Trophoblast cell (in vitro differentiated cells and primary cell): Measurements from ENCODE around the gene EMC1.

Experiments
- DNase-seq, 2 donors: peaks; one replicate each; pipeline ENCODE4 v3.0.0-alpha.2; 2016
- H2AFZ ChIP-seq: 2 replicates; pipeline ENCODE4 v1.6.1; 2013; ENCODE audit warnings: low read length, moderate library complexity, mild to moderate bottlenecking; ENCODE audit not compliant: insufficient read depth, poor library complexity
- H2AK5ac ChIP-seq: 2 replicates; pipeline ENCODE4 v1.6.1; 2013; ENCODE audit warnings: mild to moderate bottlenecking, low read length
- H2BK120ac ChIP-seq: 2 replicates; pipeline ENCODE4 v1.6.1; 2013; ENCODE audit warnings: low read length, mild to moderate bottlenecking, moderate library complexity; ENCODE audit not compliant: insufficient read depth, poor library complexity
- H2BK12ac ChIP-seq: 2 replicates; pipeline ENCODE4 v1.6.1; 2013; ENCODE audit warnings: mild to moderate bottlenecking, low read length, moderate library complexity
- H2BK5ac ChIP-seq: 2 replicates; pipeline ENCODE4 v1.6.1; 2013; ENCODE audit warnings: low read length, low read depth, moderate library complexity, mild to moderate bottlenecking; ENCODE audit not compliant: poor library complexity
- H3K14ac ChIP-seq: 2 replicates; pipeline ENCODE4 v1.6.1; 2013; ENCODE audit warnings: mild to moderate bottlenecking, low read length
- H3K18ac ChIP-seq: 2 replicates; pipeline ENCODE4 v1.6.1; 2013; ENCODE audit warnings: mild to moderate bottlenecking, low read length
- H3K23ac ChIP-seq: 2 replicates; pipeline ENCODE4 v1.6.1; 2013; ENCODE audit warnings: low read length
- H3K27ac ChIP-seq: 2 replicates; pipeline ENCODE4 v1.5.1; 2013; ENCODE audit warnings: low read depth, mild to moderate bottlenecking, inconsistent platforms, low read length, moderate library complexity
- H3K27me3 ChIP-seq: 2 replicates; pipeline ENCODE4 v1.6.1; 2013; ENCODE audit warnings: inconsistent platforms, mild to moderate bottlenecking, low read length, moderate library complexity; ENCODE audit not compliant: insufficient read depth
- H3K36me3 ChIP-seq, 2 experiments: 1 replicate in 1 of 2; 2 replicates in 1 of 2; pipeline ENCODE4 v1.6.1; 2013; ENCODE audit warnings: low read length in 2 of 2, mild to moderate bottlenecking in 2 of 2, moderate library complexity in 1 of 2; ENCODE audit not compliant: insufficient read depth in 2 of 2, control insufficient read depth in 1 of 2
- H3K4ac ChIP-seq: 2 replicates; pipeline ENCODE4 v1.6.1; 2013; ENCODE audit warnings: low read depth, mild to moderate bottlenecking, low read length, moderate library complexity
- H3K4me1 ChIP-seq, 2 experiments: 1 replicate in 1 of 2; 2 replicates in 1 of 2; pipeline ENCODE4 v1.6.1; 2013; ENCODE audit warnings: low read length in 2 of 2, mild to moderate bottlenecking in 2 of 2, moderate library complexity in 1 of 2; ENCODE audit not compliant: insufficient read depth in 2 of 2, control insufficient read depth in 1 of 2
- H3K4me2 ChIP-seq: 2 replicates; pipeline ENCODE4 v1.6.1; 2013; ENCODE audit warnings: inconsistent platforms, mild to moderate bottlenecking, low read length, moderate library complexity
- H3K4me3 ChIP-seq: 2 replicates; pipeline ENCODE4 v1.5.1; 2013; ENCODE audit warnings: mild to moderate bottlenecking, low read depth, low read length, inconsistent platforms
- H3K79me1 ChIP-seq: one replicate; pipeline ENCODE4 v1.6.1; 2013; ENCODE audit warnings: low read length
- H3K79me2 ChIP-seq: 2 replicates; pipeline ENCODE4 v1.6.1; 2013; ENCODE audit warnings: low read length, mild to moderate bottlenecking; ENCODE audit not compliant: control insufficient read depth, insufficient read depth, poor library complexity
- H3K9ac ChIP-seq: 2 replicates; pipeline ENCODE4 v1.6.1; 2013; ENCODE audit warnings: mild to moderate bottlenecking, low read length
- H3K9me3 ChIP-seq: 2 replicates; pipeline ENCODE4 v1.6.1; 2013; ENCODE audit warnings: low read depth, mild to moderate bottlenecking, control low read depth, inconsistent platforms, low read length; ENCODE audit not compliant: insufficient read depth
- H4K12ac ChIP-seq: 2 replicates; pipeline ENCODE4 v1.6.1; 2013; ENCODE audit warnings: low read depth, mild to moderate bottlenecking, low read length, moderate library complexity
- H4K8ac ChIP-seq: 2 replicates; pipeline ENCODE4 v1.6.1; 2013; ENCODE audit warnings: low read depth, mild to moderate bottlenecking, low read length, moderate library complexity
- H4K91ac ChIP-seq: one replicate; pipeline ENCODE4 v1.6.1; 2013; ENCODE audit warnings: low read depth, mild to moderate bottlenecking, low read length, moderate library complexity
- WGBS: extraction: QIAGEN DNeasy Blood & Tissue Kit; methylation state at CpG from one replicate; pipeline ENCODE4 v1.1.7; 2013; ENCODE audit warnings: missing lambda C conversion rate; ENCODE audit not compliant: insufficient read length, insufficient coverage; ENCODE audit errors: extremely low coverage; 5-methylcytosine and 5-hydroxymethylcytosine counted together

EMC1 gene

DNA sequence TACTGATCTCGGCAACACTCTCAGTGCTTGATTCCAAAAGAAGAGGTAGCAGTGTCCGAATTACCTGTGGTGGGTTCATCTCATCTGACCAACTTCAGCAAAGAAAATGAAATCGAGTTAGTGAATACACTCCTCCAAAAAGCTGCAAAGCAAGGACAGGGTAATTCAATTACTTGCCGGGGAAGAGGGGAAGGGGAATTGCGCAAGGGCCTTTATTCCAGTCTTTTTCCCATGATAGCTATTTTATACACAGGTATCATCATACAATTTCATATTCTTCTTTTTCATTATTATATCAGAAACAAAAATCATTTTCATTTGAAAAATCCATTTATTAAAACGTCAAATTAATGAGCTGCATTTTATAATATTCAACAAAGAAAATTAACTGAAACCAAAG is 84.2 kb downstream of the EMC1 start:
- no peak overlapping the region for H3K23ac ChIP-seq
- no peak overlapping the region for H4K8ac ChIP-seq

DNA sequence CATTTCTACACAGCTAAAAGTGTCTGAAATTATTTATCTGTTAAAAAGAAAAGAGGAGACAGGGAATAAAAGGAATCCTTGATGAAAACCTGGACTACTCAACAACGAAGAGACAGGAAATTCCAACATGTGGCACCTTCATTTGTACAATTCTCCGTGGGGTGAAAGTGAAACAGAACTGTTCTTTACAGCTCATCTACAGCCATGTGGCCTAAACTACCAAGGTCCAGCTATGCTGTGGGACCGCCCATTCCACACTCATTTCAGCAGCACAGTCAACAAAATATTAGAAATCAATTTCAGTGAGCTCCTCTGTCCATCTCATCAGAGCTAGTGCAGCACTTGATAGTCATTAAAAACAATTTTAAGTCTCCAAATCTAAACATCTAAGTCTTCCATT is 85.3 kb downstream of the EMC1 start:
- Histone ChIP-seq H3K14ac (no peak overlapping the region), H4K8ac (no peak overlapping the region), H3K18ac (no peak overlapping the region), H4K12ac (no peak overlapping the region), H3K23ac (no peak overlapping the region), H4K91ac (no peak overlapping the region), H3K9ac (no peak overlapping the region), H3K79me1 (peaks cover 9% of the 10 kb centered on the region), H3K4me1 (peaks cover 6 to 19% of the 10 kb centered on the region in 2 experiments), H3K9me3 (no peaks in the 10 kb centered on the region), H3K36me3 (peaks cover 23 to 47% of the 10 kb centered on the region in 2 experiments), H3K27me3 (no peaks in the 10 kb centered on the region), H3K4me3 (no peak overlapping the region), H2BK120ac (no peak overlapping the region), H3K79me2 (no peaks in the 10 kb centered on the region), H2AK5ac (no peak overlapping the region), H3K27ac (no peak overlapping the region), H2AFZ (no peak overlapping the region), H3K4ac (no peak overlapping the region), H2BK12ac (no peak overlapping the region), H3K4me2 (no peak overlapping the region), H2BK5ac (no peak overlapping the region)
- DNase-seq: no peak
- no CpG with 5 or more reads among the region's 3 CpGs for WGBS

More for the DNA sequence above, 84.2 kb downstream of the EMC1 start:
- no CpG with 5 or more reads among the region's 6 CpGs for WGBS
- H4K12ac ChIP-seq: no peak overlapping the region
- H2AK5ac ChIP-seq: no peak overlapping the region
- H3K14ac ChIP-seq: no peak overlapping the region
- H3K4me3 ChIP-seq: no peak overlapping the region
- no peaks in the 10 kb centered on the region for H3K27me3 ChIP-seq
- H3K36me3 ChIP-seq: peaks cover 21 to 45% of the 10 kb centered on the region in 2 experiments
- DNase-seq: no peak
- H4K91ac ChIP-seq: no peak overlapping the region
- H3K18ac ChIP-seq: no peak overlapping the region
- H2BK5ac ChIP-seq: no peak overlapping the region
- H3K9me3 ChIP-seq: no peaks in the 10 kb centered on the region
- H3K9ac ChIP-seq: no peak overlapping the region
- no peak overlapping the region for H3K4ac ChIP-seq
- H2BK12ac ChIP-seq: no peak overlapping the region
- H3K4me1 ChIP-seq: peaks cover 6 to 19% of the 10 kb centered on the region in 2 experiments
- H3K79me2 ChIP-seq: no peaks in the 10 kb centered on the region
- no peak overlapping the region for H3K27ac ChIP-seq
- peaks cover 9% of the 10 kb centered on the region for H3K79me1 ChIP-seq
- H3K4me2 ChIP-seq: no peak overlapping the region
- H2BK120ac ChIP-seq: no peak overlapping the region
- no peak overlapping the region for H2AFZ ChIP-seq
